ENCODE measurements around the gene HIVEP3.

GRCh38 chr1:41690331-41690730, 228.4 kb downstream of the HIVEP3 start:
- TF ChIP-seq CTCF (IDR thresholded peaks at IDR 0.05; ENCODE audit: borderline replicate concordance, extremely low read depth, low read length, poor library complexity, severe bottlenecking) (no peak), EZH2 (IDR thresholded peaks at IDR 0.05; ENCODE audit: borderline replicate concordance, low read depth, low read length, severe bottlenecking) (no peak)

All from DND-41 (cell line).